RPMI7951 (cell line): ENCODE measurements around the gene FUT7. TPM values are rescaled to one million over a fixed set of nuclear protein-coding genes. Genes with fewer than 3 reads are reported as not detected.
A peak's percentile ranks its signal among the peaks of the same experiment; 100 is the strongest.

ENCODE experiments used
- DNase-seq: peaks from one replicate; pipeline ENCODE4 v3.0.0-alpha.2; 2012; ENCODE audit warnings: low read depth
- total RNA-seq: library from RNA; depleted of rRNA; stranded (reverse); fragments of >200 nt; shearing (Covaris generic); gene quantifications from 2 replicates; pipeline ENCODE4 v1.2.3, GENCODE V29; 2014

Gene FUT7
- total RNA-seq, 1 experiment from 2014 or later, result not detected

GRCh38 chr9:137049544-137050449 is 17.9 kb upstream of the FUT7 start:
- DNase-seq, result peak; percentile 33

- DNase-seq, result no peak
Observed at GRCh38 chr9:137048655-137049543, 17.0 kb upstream of the FUT7 start.

DNA sequence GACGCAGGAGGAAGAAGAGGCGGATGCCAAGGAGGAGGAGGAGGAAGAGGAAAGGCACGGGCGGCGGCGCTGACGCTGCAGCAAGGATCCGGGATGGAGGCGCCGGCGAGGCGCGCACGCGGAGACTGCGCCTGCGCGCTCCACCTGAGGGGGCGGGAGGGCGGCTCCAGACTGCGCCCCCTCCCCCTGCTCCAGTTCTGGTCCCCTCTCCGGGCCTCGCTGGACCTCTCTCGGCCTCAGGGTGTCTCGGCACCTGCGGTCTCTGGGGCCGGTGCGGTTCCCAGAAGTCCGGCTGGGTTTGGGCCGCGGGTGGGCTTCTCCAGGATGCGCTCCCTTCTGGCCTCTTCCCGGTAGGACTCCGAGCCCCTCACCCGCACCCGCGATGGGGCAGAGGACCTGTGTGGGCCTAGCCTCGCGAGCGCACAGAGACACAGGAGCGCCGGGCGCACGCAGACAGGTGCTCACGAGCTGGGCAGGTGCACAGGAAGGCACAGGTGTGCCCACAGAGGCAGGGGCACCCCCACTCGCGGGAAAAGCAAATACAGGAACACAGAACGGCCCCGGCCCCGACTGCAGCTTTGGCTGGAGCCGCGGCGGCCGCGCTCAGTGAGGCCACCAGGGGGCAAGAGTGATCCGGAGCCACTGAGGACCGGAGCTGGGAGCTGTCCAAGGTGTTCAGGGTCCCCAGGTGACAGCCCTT is 14.3 kb upstream of the FUT7 start, which contains the start of gene NPDC1:
Gene NPDC1 (minus strand): TSS at position 90 of the 700 bp plus-strand sequence. CDS start 188 bp downstream, outside the sequence.
- DNase-seq, result peak; percentile 45

DNA sequence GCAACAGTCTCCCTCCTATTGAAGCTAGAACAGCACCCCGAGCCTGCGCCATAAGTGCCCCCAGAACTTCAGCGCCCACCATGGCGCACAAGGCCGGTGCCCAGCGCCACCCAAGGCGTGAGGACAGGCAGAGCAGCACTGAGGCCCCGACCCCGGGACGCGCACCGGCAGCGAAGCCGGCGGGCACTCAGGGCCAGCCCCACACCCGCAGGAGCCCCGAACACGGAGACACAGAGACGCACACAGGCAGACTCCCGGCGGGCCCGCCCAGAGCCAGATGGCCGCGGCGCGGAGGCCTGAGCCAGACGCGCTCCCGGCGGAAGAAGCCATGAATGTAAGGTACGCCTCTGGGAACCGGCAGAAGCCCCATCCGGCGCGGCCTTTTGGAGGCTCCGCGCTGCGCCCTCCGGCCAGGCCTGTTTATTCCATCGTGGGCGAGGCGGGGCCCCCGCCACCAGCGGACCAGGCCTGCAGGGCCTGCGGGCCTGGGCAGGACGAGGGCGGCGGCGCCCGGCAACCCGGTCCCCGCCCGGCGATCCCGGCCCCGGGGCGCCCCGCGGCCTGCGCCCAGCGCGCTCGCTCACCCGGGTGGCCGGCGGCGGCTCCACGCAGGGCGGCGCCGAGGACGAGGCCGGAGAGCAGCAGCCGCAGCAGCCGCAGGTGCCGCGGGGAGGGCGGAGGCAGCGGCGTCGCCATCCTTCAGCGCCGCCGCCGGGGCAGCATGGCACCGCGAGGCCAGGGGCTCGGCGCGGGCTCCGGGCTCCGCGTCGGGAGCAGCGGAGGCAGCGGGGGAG is 13.6 kb upstream of the FUT7 start:
- DNase-seq, result peak; percentile 24

DNA sequence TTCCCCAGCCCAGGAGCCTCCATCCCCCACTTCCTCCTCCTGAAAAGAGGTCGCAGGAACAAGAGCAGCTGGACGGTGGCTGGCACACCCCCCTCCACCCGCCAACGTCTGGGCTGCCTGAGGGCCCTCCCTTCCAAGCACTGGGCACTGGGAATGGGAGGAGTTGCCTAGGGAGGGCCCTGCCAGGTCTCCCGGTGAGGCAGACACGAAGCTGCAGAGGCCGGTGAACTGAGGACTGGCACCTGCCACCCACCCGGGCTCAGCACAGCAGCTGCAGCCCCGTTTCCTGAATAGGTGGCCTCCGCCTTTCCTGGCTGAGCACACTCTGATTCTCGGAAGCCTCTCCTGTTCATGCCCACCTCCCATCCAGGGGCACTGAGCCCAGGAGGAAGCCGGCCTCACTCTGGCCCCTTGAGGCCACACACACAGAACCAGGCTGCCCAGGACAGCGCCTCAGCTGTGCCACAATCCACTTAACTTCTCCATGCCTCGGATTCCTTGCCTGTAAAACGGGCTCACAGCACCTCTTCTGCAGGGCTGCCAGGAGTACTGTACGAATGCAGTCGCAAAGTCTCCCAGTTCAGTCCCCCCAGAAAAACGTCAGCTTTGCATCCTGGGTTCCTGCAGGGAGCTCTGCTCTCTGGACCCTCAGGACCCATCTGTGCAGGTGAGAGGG is 12.8 kb upstream of the FUT7 start:
- DNase-seq, result no peak

GRCh38 chr9:137044037-137044436 is 12.1 kb upstream of the FUT7 start:
- DNase-seq, result no peak

- DNase-seq, result no peak
Observed at GRCh38 chr9:137042751-137043727, 11.2 kb upstream of the FUT7 start.

GRCh38 chr9:137041124-137041523 is 9.2 kb upstream of the FUT7 start:
- no peak for DNase-seq

DNA sequence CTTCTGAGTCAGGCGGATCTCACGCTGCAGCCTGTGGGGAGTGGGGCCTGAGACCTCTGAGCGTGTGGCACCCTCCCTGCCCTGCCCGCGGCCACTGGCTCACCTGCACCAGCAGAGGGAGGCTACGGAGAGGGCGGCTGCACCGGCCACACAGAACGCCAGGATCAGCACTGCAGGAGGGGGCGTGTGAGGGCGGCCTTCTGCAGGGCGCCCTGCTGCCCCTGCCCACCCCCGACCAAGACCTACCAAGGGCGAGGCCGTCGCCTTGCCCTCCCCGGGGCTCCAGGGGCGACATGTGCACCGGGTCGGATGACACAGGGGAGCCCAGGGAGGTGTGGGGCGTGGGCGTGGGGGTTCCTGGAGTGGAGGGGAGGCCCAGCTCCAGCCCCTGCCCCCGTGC is 8.7 kb upstream of the FUT7 start:
- no peak for DNase-seq

DNA sequence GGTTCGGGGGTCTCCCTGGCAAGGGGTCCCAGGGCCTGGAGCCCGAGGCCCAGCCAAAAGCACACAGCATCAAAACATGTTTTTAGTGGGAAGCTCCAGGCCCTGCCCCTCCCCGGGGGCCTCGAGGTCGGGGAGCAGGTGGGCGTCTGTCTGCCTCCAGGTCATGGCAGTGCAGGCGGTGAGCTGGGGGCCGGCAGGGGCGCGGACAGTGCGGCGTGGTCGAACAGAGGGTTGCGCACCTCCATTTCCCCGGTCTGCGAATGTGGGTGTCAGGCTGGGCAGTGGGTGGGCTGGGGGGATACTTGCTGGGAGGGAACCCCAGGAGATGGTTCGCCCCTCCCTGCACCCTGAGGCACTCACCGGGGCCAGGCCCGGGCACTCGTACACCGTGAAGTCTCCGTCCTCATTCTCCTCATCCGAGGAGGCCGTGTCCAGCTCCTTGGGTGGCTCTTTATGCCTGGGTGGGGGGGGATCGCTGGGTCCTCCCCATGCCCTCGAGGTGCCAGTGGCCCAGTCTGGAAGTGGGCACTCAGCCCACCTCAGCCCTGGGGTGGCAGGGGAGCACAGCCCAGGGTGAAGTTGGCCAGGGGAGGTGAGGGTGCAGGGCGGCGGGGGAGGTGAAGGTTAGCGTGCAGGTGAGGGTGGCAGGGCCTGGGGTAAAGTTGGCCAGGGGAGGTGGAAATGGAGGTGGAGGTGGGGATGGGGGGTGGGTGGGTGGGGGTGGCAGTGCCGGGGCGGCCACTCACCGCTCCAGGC is 7.9 kb upstream of the FUT7 start:
- no peak for DNase-seq

GRCh38 chr9:137038916-137039315 is 7.0 kb upstream of the FUT7 start:
- DNase-seq, result no peak

GRCh38 chr9:137037483-137037882 is 5.6 kb upstream of the FUT7 start:
- DNase-seq, result no peak

DNA sequence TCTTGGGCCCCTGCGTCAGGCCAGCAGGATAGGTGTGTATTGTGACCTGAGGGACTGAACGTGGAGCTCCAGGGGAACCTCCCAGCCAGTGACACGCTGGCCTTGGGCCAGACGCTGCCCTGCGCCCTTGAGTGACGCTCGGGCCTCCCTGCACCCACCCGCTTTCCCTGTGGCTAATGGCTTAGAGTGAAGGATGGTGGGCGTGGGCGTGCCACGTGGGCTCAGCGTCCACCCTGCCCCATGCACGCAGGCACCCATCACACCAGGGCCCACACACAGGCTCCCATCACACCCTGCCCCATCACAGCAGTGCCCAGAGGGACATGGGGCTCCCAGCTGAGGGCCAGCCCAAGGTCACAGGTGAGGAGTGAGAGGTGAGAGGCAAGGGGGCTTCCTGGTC is 5.1 kb upstream of the FUT7 start:
- no peak for DNase-seq

DNA sequence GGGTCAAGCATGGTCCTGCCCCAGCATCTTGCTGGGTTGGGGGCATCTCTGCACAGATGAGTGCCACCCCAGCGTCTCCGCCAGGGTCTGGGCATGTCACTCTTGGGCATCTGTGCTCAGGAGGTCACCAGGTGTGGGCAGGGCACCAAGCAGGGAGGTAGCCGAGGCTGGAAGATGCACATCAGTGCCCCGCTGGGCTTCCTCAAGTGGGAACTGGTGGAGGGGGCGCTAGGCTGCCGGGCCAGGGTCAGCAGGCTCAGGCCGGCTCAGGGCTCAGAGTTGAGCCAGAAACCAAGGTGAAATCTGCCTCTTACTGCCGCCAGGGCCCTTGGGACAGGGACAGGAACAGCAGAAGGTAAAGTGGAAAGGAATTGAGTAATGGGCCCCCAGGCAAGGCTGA is 4.0 kb upstream of the FUT7 start:
- no peak for DNase-seq

DNA sequence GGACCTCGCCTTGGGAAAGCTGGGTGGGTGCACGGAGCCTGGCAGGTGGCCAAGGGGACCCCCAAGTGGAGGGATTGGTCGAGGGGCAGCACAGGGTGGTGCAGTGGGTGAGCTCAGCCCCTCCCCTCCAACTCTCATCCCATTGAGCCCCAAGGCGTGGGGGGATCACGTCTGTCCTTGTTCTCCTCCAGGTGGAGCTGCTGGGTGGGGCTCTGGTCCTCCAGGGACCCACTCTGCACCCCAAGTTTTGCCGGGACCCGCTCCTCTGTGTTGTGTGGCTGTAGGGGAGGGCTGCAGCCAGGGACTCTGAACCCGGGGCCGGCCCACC is 3.6 kb upstream of the FUT7 start:
- no peak for DNase-seq

GRCh38 chr9:137034709-137035506 is 3.0 kb upstream of the FUT7 start:
- peak; percentile 64 for DNase-seq

GRCh38 chr9:137034039-137034708 is 2.3 kb upstream of the FUT7 start:
- no peak for DNase-seq
